GM18517 (cell line): ENCODE data around the gene MB21D2.

Source experiments
- ATAC-seq: cut with Tn5 transposase; IDR thresholded peaks from one replicate; pipeline ENCODE4 v1.9.1; 2021; ENCODE audit warnings: mild to moderate bottlenecking, moderate library complexity; ENCODE audit not compliant: unreplicated experiment

The MB21D2 gene

GRCh38 chr3:192927016-192927415 is 9.4 kb upstream of the MB21D2 start:
- no peak for ATAC-seq

- no peak for ATAC-seq
Observed at GRCh38 chr3:192923731-192924130, 6.1 kb upstream of the MB21D2 start.

GRCh38 chr3:192921793-192922192 is 4.1 kb upstream of the MB21D2 start:
- no peak for ATAC-seq

GRCh38 chr3:192920411-192920810 is 2.8 kb upstream of the MB21D2 start:
- no peak for ATAC-seq

GRCh38 chr3:192919901-192920300 is 2.2 kb upstream of the MB21D2 start:
- no peak for ATAC-seq

GRCh38 chr3:192918275-192918588 is 576 bp upstream of the MB21D2 start:
- no peak for ATAC-seq

GRCh38 chr3:192917028-192917403 is 640 bp downstream of the MB21D2 start:
- no peak for ATAC-seq

- no peak for ATAC-seq
Observed at GRCh38 chr3:192916371-192917027, 1.2 kb downstream of the MB21D2 start.

- no peak for ATAC-seq
Observed at GRCh38 chr3:192915722-192916121, 1.9 kb downstream of the MB21D2 start.

GRCh38 chr3:192915304-192915703 is 2.4 kb downstream of the MB21D2 start:
- peak; percentile 30 for ATAC-seq

GRCh38 chr3:192914848-192915247 is 2.8 kb downstream of the MB21D2 start:
- ATAC-seq, result no peak

- no peak for ATAC-seq
Observed at GRCh38 chr3:192913540-192913939, 4.1 kb downstream of the MB21D2 start.

GRCh38 chr3:192911293-192911692 is 6.4 kb downstream of the MB21D2 start:
- ATAC-seq, result no peak

- ATAC-seq, result no peak
Observed at GRCh38 chr3:192907784-192908183, 9.9 kb downstream of the MB21D2 start.

GRCh38 chr3:192906940-192907339 is 10.7 kb downstream of the MB21D2 start:
- no peak for ATAC-seq

- ATAC-seq, result no peak
Observed at GRCh38 chr3:192905980-192906678, 11.5 kb downstream of the MB21D2 start.

GRCh38 chr3:192904632-192905289 is 12.9 kb downstream of the MB21D2 start:
- ATAC-seq, result no peak

GRCh38 chr3:192902549-192902948 is 15.1 kb downstream of the MB21D2 start:
- no peak for ATAC-seq

- ATAC-seq, result no peak
Observed at GRCh38 chr3:192901435-192901834, 16.2 kb downstream of the MB21D2 start.

GRCh38 chr3:192899540-192899982 is 18.1 kb downstream of the MB21D2 start:
- ATAC-seq, result no peak

- ATAC-seq, result no peak
Observed at GRCh38 chr3:192897005-192897404, 20.7 kb downstream of the MB21D2 start.

GRCh38 chr3:192896208-192896607 is 21.4 kb downstream of the MB21D2 start:
- no peak for ATAC-seq
